Omental fat pad (tissue), 4 donors: Measurements from ENCODE around the gene PALMD. TPM values are rescaled to one million over a fixed set of nuclear protein-coding genes. Genes with fewer than 3 reads are reported as not detected.

Experiments
- ATAC-seq: fragments of 150-250 bp; one replicate; pipeline ENCODE4 v1.9.1; 2016; ENCODE audit warnings: mild to moderate bottlenecking, moderate library complexity; ENCODE audit not compliant: low FRiP score
- DNase-seq: peaks from one replicate; pipeline ENCODE4 v3.0.0-alpha.2; 2019; ENCODE audit warnings: low spot score
- CTCF ChIP-seq, 3 donors: fragments of 450-650 bp; IDR thresholded peaks; one replicate each; pipeline ENCODE4 v1.5.1; 2016 to 2017; ENCODE audit warnings: antibody characterized with exemption in 3 of 3, mild to moderate bottlenecking in 3 of 3, moderate library complexity in 2 of 3
- total RNA-seq, 4 donors: library from RNA; depleted of rRNA; stranded (reverse); fragments of >200 nt; gene quantifications; one replicate each; pipeline ENCODE4 v1.1.0, GENCODE V29; 2016

PALMD gene
- total RNA-seq, 4 donors from 2014 or later: 86.2 to 235 (median 136) TPM

DNA sequence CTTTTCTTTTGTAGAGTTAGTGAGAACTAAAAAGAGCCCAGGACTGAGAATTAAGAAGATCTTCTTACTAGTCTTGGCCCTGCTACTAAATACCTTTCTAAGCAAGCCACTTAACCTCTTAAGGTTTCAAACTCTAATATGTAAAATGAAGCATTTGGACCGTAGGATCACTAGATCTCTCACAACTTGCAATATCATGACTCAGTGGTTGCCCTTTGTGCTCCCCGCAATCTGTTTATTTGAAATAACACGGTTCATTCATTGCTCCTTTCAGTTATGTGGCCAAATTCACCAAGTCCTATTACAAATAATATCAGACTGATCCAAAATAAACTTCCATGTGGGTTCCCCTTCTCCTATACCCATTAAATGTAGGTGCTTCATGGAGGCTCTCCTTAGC is 10.8 kb downstream of the PALMD start:
- no peak for TF ChIP-seq CTCF (IDR thresholded peaks at IDR 0.05)
- DNase-seq (no peak), ATAC-seq (no peak)

GRCh38 chr1:99657213-99658030 is 11.5 kb downstream of the PALMD start:
- TF ChIP-seq CTCF (IDR thresholded peaks at IDR 0.05): no peak
- ATAC-seq (peak; percentile 75), DNase-seq (no peak)

DNA sequence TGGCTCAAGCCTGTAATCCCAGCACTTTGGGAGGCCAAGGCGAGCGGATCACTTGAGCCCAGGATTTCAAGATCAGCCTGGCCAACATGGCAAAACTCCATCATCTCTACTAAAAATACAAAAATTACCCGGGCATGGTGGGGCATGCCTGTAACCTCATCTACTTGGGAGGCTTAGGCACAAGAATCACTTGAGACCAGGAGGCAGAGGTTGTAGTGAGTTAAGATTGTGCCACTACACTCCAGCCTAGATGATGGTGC is 12.0 kb downstream of the PALMD start:
- ATAC-seq: no peak
- DNase-seq: no peak
- TF ChIP-seq CTCF (IDR thresholded peaks at IDR 0.05): no peak

- DNase-seq (no peak), ATAC-seq (no peak)
- TF ChIP-seq CTCF (IDR thresholded peaks at IDR 0.05): no peak
Observed at GRCh38 chr1:99659755-99660210, 13.9 kb downstream of the PALMD start.

- ATAC-seq: no peak
- TF ChIP-seq CTCF (IDR thresholded peaks at IDR 0.05): no peak
- no peak for DNase-seq
Observed at GRCh38 chr1:99660496-99660895, 14.6 kb downstream of the PALMD start.

- ATAC-seq (no peak), DNase-seq (no peak)
- TF ChIP-seq CTCF (IDR thresholded peaks at IDR 0.05): no peak
Observed at GRCh38 chr1:99661780-99662179, 15.9 kb downstream of the PALMD start.

DNA sequence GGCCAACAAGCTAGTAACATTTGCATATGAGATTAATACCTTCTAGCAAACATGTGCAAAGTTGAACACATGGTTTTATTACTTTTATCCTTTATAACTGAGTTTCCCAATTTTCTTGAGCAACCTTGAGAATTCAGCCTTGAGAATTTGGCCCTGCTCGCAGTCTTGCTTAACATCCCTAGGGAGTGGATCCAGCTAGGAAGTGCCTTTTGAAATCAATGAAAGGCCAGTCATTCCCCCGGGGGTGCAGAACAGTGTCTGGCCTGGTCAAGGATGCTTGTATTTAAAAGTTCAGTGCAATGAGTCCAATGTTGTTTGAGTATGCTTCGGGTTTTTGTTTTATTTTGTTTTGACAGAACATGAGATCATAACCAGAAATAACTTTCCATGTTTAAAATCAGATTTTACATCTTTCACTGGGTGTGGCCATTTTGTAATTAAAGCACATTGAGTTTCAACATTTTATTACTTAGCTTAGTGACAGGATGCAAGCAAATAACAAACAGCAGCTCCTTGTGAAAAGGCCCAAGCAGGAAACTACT is 16.7 kb downstream of the PALMD start:
- ATAC-seq (peak; percentile 90), DNase-seq (peak; percentile 57)
- TF ChIP-seq CTCF (IDR thresholded peaks at IDR 0.05): no peak
